HEK293T (cell line): Measurements from ENCODE around the gene PTPRG.
"Not testable (repeated sequence)": the region's sequence is repeated elsewhere in the genome, so short reads cannot be mapped to it uniquely, and the experiment has no call there.

ENCODE experiments used
- CTCF ChIA-PET: fragments of 350-600 bp; formaldehyde crosslinking; extraction: SDS; loops from one replicate; lab custom pipeline; 2021; ENCODE audit warnings: antibody characterized with exemption, inconsistent platforms; lab: Yijun Ruan, JAX
- POLR2A ChIA-PET: fragments of 350-600 bp; formaldehyde crosslinking; extraction: SDS; loops from one replicate; lab custom pipeline; 2020; ENCODE audit warnings: antibody characterized with exemption, inconsistent platforms; lab: Yijun Ruan, JAX
- DNase-seq: peaks from one replicate; pipeline ENCODE4 v3.0.0; 2012; ENCODE audit warnings: mixed read lengths; ENCODE audit errors: extremely low spot score
- ARNT ChIP-seq: fragments of 450-650 bp; IDR thresholded peaks from 2 replicates; pipeline ENCODE4 v1.6.1; 2017; ENCODE audit warnings: mild to moderate bottlenecking
- BHLHE40 ChIP-seq: fragments of 450-650 bp; IDR thresholded peaks from 2 replicates; pipeline ENCODE4 v1.6.1; 2016; ENCODE audit warnings: mild to moderate bottlenecking, moderate library complexity, borderline replicate concordance
- CTBP1 ChIP-seq: fragments of 450-650 bp; IDR thresholded peaks from 2 replicates; pipeline ENCODE4 v1.6.1; 2016; ENCODE audit warnings: borderline replicate concordance
- ELF4 ChIP-seq: fragments of 450-650 bp; IDR thresholded peaks from 2 replicates; pipeline ENCODE4 v1.6.1; 2017; ENCODE audit warnings: antibody characterized with exemption
- FOXA1 ChIP-seq: fragments of 450-650 bp; IDR thresholded peaks from 2 replicates; pipeline ENCODE4 v1.6.1; 2016; ENCODE audit warnings: mild to moderate bottlenecking
- FOXK2 ChIP-seq: fragments of 450-650 bp; IDR thresholded peaks from 2 replicates; pipeline ENCODE4 v1.6.1; 2016; ENCODE audit warnings: mild to moderate bottlenecking
- FOXM1 ChIP-seq: fragments of 450-650 bp; IDR thresholded peaks from 2 replicates; pipeline ENCODE4 v1.6.1; 2017; ENCODE audit warnings: mild to moderate bottlenecking, borderline replicate concordance
- HDGF ChIP-seq: fragments of 450-650 bp; IDR thresholded peaks from 2 replicates; pipeline ENCODE4 v1.6.1; 2017; ENCODE audit warnings: antibody characterized with exemption, borderline replicate concordance
- L3MBTL2 ChIP-seq: fragments of 450-650 bp; conservative IDR thresholded peaks from 2 replicates; pipeline ENCODE4 v1.6.1; 2016; ENCODE audit warnings: mild to moderate bottlenecking
- LEF1 ChIP-seq: fragments of 450-650 bp; IDR thresholded peaks from 2 replicates; pipeline ENCODE4 v1.6.1; 2017; ENCODE audit warnings: mild to moderate bottlenecking, borderline replicate concordance
- NFRKB ChIP-seq: fragments of 450-650 bp; IDR thresholded peaks from 2 replicates; pipeline ENCODE4 v1.6.1; 2016; ENCODE audit warnings: mild to moderate bottlenecking, moderate library complexity
- SP1 ChIP-seq: fragments of 450-650 bp; IDR thresholded peaks from 2 replicates; pipeline ENCODE4 v1.6.1; 2017
- SUZ12 ChIP-seq: fragments of 450-650 bp; IDR thresholded peaks from 2 replicates; pipeline ENCODE4 v1.6.1; 2016; ENCODE audit warnings: mild to moderate bottlenecking
- TARDBP ChIP-seq: fragments of 450-650 bp; IDR thresholded peaks from 2 replicates; pipeline ENCODE4 v1.6.1; 2016
- ZNF384 ChIP-seq: fragments of 450-650 bp; IDR thresholded peaks from 2 replicates; pipeline ENCODE4 v1.6.1; 2016
- TF ChIP-seq, protein P1 (sequence below): fragments of 450-650 bp; IDR thresholded peaks from 2 replicates; pipeline ENCODE4 v1.6.1; 2016

The PTPRG gene

DNA sequence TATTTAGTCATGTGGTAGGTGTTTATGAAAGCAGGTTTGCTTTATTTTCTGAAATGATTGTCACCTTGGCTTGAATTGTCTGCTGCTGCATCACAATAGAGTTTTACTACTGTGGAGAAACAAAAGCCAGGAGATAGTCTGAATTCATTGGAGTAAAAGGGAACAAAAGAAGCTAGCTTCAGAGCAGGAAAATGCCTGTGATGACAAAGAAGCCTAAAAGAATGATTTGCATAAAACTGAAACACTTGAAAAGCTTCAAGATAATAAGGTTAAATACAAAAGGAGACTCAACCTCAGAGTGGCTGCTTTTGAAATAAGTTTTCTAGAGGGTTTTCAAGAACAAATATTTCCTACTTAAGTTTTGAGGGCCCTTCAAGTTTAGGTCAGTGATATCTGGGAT is 138.3 kb downstream of the PTPRG start:
- CTCF ChIA-PET, result no interaction called here
- TF ChIP-seq, protein P1, sequence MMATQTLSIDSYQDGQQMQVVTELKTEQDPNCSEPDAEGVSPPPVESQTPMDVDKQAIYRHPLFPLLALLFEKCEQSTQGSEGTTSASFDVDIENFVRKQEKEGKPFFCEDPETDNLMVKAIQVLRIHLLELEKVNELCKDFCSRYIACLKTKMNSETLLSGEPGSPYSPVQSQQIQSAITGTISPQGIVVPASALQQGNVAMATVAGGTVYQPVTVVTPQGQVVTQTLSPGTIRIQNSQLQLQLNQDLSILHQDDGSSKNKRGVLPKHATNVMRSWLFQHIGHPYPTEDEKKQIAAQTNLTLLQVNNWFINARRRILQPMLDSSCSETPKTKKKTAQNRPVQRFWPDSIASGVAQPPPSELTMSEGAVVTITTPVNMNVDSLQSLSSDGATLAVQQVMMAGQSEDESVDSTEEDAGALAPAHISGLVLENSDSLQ, result no peak
- TF ChIP-seq FOXM1 (no peak), FOXK2 (no peak), SP1 (no peak), BHLHE40 (no peak), L3MBTL2 (no peak), NFRKB (no peak), SUZ12 (no peak), ELF4 (no peak), CTBP1 (no peak), HDGF (no peak), TARDBP (no peak), ZNF384 (no peak), LEF1 (no peak), ARNT (no peak), FOXA1 (no peak)
- POLR2A ChIA-PET, result no interaction called here

DNA sequence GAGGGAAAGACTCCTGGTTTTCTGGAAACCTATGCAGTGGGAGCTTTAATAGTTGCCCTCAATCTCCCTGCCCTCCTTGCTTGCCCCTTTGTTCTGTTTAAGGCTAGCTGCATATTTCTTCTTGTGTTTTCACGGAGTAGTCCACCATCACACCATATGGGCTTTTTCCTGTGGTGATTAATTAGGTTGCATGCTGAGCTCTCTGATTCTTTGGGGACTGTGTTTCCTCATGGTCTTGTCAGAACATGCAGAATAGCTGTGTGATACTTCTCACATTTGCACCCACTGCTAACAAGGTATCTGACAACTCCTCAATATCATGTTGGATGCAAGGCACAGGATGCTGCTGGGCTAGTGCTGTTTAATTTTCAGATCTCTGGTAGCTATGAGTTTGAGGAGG is 139.6 kb downstream of the PTPRG start:
- DNase-seq, result no peak
- CTCF ChIA-PET, result interaction anchor here (0.7 kb wide), 1 partner anchor 137 kb away, joined by 4 read pairs; no protein-coding TSS in a partner anchor
- no peak for TF ChIP-seq SUZ12
- no peak for TF ChIP-seq ARNT
- TF ChIP-seq FOXA1, result no peak
- TF ChIP-seq L3MBTL2, result no peak
- TF ChIP-seq FOXM1, result no peak
- TF ChIP-seq BHLHE40, result no peak
- no peak for TF ChIP-seq CTBP1
- no peak for TF ChIP-seq HDGF
- no peak for TF ChIP-seq FOXK2
- TF ChIP-seq ZNF384, result no peak
- TF ChIP-seq LEF1, result no peak
- no peak for TF ChIP-seq TARDBP
- no peak for TF ChIP-seq SP1
- POLR2A ChIA-PET, result interaction anchor here (1.2 kb wide), 1 partner anchor 9 kb away, joined by 3 read pairs; no protein-coding TSS in a partner anchor

More for the DNA sequence above, 138.3 kb downstream of the PTPRG start:
- DNase-seq, result no peak

DNA sequence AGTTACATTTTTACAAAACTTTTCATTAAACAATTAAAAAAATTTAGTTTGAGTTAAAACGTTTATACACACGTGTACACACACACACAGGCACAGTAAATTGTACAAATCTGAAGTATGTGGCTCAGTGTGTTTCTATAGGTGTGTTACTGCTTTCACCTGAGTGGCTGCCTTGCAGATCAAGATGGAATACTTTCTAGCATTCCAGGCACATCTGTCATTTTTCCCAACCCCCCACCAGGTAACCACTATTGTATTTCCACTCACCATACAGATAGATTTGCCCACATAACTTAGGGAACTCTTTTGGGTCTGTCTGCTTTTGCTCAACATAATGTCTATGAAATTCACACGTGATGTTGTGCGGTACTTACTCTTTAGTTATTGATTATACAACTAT is 141.1 kb downstream of the PTPRG start:
- DNase-seq, result no peak
- POLR2A ChIA-PET, result no interaction called here
- CTCF ChIA-PET, result no interaction called here
- TF ChIP-seq SP1 (no peak), NFRKB (no peak), LEF1 (no peak), SUZ12 (no peak)
- TF ChIP-seq, protein P1, result no peak

DNA sequence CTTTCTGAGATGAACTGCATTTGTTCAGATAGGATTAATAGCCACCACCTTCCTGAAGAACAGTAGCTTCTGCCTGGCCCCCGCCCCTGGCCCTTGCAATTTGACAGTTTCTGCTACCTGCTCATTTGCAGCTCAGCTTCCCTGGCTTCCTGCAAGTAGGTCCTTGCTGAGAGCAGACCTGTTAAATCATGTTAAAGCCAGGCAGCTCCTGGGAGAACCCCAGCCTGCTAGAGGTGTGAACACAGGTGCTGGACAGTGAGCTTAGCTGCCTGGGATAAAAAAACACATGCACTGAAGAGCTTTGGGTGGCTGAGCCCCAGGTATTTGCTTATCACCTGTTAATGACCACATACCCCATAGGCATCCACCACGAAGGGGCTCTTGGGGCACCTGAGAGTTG is 143.4 kb downstream of the PTPRG start:
- no peak for DNase-seq
- CTCF ChIA-PET, result interaction anchor here (0.7 kb wide), 1 partner anchor 722 kb away, joined by 5 read pairs; no protein-coding TSS in a partner anchor
- TF ChIP-seq SP1 (no peak), L3MBTL2 (no peak), ZNF384 (no peak), FOXA1 (no peak)
- POLR2A ChIA-PET, result no interaction called here

DNA sequence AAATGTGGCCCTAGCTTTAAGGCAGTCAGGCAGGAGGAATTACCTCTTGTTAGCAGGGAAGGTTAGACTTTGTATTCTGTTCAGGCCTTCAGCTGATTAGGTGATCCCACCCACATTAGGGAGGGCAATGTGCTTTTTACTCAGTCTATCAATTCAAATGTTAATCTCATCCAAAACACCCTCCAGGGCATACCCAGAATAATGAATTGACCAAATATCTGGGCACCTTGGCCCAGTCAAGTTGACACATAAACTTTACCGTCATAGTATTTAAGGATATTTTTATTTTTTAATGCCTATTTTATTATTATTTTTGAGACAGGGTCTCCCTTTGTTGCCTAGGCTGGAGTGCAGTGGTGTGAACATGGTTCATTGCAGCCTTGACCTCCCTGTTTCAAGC is 146.1 kb downstream of the PTPRG start:
- no peak for TF ChIP-seq BHLHE40
- TF ChIP-seq TARDBP, result no peak
- no peak for TF ChIP-seq HDGF
- TF ChIP-seq LEF1, result no peak
- TF ChIP-seq FOXK2, result no peak
- no peak for TF ChIP-seq FOXM1
- no peak for TF ChIP-seq ZNF384
- no peak for TF ChIP-seq NFRKB
- TF ChIP-seq L3MBTL2, result no peak
- TF ChIP-seq ARNT, result no peak
- no peak for TF ChIP-seq FOXA1
- DNase-seq, result no peak
- CTCF ChIA-PET, result no interaction called here
- POLR2A ChIA-PET, result no interaction called here

DNA sequence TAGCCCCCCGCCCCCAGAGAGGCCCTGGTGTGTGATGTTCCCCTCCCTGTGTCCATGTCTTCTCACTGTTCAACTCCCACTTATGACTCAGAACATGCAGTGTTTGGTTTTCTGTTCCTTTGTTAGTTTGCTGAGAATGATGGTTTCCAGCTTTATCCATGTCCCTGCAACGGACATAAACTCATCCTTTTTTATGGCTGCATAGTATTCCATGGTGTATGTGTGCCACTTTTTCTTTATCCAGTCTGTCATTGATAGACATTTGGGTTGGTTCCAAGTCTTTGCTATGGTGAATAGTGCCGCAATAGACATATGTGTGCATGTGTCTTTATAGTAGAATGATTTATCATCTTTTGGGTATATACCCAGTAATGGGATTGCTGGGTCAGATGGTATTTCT is 149.5 kb downstream of the PTPRG start:
- DNase-seq, CTCF ChIA-PET, POLR2A ChIA-PET: not testable (repeated sequence)

DNA sequence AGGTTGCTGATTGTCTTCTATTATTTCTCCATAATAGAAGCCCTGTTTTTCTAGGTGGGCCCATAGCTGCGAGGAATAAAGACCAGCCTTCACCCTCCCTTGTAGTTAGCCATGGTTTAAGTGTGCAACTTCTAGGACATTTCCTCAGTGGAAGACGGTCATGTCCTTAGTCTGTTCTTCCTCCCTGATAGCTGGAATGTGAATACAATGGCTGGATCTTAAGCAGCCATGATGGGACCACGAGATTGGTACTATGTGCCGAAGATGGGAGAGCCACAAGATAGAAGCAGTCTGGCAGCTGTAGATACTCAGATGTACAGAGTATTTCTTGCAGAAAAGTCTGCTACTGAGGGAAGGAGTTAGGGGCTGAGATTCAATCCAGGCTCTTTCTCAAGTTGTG is 152.9 kb downstream of the PTPRG start:
- ChIA-PET CTCF (no interaction called here), POLR2A (no interaction called here)
- no peak for DNase-seq
- no peak for TF ChIP-seq L3MBTL2
- TF ChIP-seq HDGF, result no peak
- TF ChIP-seq FOXK2, result no peak
- no peak for TF ChIP-seq NFRKB
- TF ChIP-seq, protein P1, result no peak
